Measurements from ENCODE around the gene CCDC146.
"Not testable (repeated sequence)": the region's sequence is repeated elsewhere in the genome, so short reads cannot be mapped to it uniquely, and the experiment has no call there.

DNA sequence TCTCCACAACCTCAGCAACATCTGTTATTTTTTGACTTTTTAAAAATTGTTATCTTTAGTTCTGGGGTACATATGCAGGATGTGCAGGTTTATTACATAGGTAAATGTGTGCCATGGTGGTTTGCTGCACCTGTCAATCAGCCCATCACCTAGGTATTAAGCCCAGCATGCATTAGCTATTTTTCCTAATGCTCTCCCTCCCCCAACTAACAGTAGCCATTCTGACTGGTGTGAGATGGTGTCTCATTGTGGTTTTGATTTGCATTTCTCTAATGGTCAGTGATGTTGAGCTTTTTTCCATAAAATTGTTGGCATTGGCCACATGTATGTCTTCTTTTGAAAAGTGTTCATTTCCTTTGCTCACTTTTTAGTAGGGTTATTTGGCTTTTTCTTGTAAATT lies 106.4 kb downstream of the CCDC146 start:
- not testable (repeated sequence) for TF ChIP-seq CTCF, MYC (IDR thresholded peaks at IDR 0.05; ENCODE audit: low read depth, low read length)
- TF ChIP-seq, protein P1, sequence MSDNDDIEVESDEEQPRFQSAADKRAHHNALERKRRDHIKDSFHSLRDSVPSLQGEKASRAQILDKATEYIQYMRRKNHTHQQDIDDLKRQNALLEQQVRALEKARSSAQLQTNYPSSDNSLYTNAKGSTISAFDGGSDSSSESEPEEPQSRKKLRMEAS (IDR thresholded peaks at IDR 0.05; ENCODE audit: low read depth, low read length): not testable (repeated sequence)
